Medulla oblongata (tissue), 1 donor: Measurements from ENCODE around the gene DAND5.

Experiments
- DNase-seq: peaks from one replicate; pipeline ENCODE4 v3.0.0-alpha.2; 2015; ENCODE audit errors: extremely low spot score

Gene DAND5

DNA sequence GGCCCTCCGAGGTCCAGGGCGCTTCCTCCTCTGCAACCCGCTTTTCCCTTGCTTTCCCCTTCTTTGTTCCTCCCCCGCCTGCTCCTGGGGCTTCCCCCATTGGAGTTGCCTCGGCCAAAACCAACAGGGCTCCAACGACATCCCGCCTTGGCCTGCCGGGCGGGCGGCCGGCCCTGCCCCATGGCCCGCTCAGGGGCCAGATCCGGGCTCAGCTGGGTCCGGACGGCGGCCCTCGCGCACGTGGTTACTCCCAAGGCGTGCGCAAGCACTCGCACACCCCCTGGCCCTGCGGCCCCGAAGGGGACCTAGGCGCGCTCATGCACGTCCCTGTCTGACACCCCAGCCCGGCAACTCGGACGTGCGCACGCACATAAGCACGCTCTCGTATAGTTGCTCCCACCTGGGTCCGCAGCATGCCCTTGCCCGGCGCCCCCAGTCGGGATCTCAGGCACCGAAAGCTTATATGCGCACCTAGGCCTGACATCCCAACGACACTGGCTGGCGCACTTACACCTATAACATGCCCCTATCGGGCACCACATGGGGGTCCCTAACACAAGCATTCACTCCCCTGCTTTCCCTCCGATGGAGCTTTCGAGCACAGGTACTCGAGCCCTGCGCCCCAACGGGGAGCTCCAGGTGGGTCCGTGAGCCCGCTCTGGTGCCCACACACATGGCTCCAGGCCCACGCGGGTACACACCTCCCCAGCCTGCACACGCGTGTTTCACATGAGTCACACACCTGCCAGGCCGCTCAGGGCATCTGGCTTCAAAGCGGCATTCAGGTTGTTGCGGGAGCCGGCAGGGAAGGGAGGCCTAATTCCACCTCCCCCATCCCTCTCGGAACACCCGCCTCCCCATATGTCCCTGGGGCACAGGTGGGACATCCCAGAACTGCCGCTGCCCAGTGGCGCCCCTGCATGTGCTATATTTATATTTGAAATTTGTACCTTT lies 40.9 kb downstream of the DAND5 start:
- no peak for DNase-seq

DNA sequence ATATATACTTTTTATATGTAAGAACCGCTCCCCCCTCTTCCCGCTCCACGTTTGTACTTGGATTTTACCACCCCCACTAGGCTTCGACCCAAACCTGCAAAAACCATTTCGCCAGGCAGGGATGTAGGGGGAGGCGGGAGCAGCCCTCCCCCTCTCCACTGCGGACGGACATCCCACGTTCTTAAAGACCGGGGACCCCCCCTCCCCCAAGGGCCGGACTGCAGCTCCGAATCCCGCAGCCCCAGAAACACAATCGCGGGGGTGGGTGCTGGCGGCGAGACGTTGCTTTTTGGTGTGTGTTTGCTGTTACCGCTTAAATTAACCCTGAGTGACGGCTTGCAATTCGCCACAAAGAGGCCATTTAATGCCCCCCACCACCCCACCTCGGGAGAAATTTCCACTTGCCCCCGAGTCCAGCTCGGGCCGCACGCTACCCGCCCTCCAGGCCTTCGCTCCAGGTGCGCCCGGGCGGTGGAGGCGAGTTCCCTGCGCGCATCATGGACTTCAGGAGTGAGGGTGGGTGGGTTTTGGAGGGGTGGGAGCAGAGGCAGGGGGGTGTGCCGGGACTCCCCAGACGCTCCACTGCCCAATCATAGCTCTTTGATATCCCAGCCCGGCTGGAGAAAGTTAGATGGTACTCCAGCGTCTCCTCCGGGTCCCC lies 41.7 kb downstream of the DAND5 start:
- DNase-seq, result no peak

DNA sequence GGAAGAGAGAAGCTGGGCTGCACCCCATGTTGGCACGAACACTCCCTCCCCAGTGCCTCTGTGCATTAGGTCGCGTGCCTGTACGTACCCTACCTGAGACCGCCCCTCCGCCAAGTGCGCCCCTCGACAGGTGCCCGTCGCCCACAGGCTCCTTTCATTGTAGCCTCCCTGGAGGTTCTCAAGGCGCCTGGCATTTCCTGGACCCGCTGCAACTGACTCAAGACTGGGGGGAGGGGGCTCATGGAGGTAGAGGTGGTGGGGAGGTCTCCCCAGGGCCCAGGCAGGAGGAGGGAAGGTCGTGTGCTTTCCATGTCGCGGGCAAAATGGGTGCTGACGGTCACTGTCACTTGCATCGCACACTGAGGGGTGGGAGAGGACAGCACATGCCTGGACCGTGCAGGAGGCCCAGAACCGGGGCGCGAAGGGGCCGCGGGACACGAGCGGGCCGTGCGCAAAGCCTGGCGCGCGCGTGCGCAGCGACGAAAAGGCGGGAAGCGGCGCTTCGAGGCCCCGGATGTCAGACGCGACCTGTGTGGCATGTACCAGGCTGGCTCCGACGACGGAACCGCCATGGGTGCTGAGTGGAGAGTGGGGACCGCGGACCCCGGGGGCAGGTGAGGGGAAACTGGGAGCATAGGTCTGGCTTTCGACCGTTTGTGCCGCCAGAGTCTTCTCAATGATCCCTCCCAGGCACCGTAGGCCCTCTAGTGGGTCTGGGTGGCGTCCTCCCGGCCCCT lies 42.4 kb downstream of the DAND5 start:
- DNase-seq, result no peak

DNA sequence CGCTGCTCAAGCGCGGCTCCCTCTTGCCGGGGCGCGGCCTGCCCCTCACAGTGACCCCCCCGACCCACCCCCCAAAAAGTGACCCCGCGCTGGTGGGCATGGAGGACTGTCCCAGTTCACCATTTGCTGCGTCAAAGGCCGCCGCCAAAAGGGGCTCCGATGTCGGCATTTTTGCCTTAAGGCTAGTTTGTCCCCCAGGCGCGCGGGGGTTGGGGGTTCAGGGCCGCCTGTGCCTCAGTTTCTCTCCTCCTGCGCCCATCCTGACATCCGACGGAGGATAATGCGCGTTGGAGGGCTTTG lies 43.0 kb downstream of the DAND5 start:
- no peak for DNase-seq

GRCh38 chr19:13012690-13013608 lies 43.6 kb downstream of the DAND5 start:
- DNase-seq, result no peak

DNA sequence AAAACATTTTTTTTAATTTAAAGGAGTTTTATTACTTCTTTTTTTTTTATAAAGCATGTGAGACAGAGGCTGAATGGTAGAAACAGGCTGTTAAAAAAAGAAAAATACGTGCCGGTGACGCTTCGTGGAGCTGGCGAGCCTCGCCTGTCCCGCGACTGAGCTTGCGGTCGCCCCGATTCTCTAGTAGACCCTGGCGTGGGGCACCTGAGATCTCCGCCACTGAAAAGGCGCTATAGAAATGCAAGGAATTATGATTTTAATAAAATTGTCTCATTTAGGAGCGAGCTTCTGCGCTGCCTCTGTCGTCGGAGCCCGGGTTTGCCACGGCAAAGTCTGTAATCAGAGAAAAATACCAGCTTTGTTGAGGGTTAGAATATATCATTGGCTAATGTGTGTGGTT lies 44.3 kb downstream of the DAND5 start:
- peak; percentile 34 for DNase-seq

GRCh38 chr19:13014101-13014920 lies 44.9 kb downstream of the DAND5 start:
- peak; percentile 73 for DNase-seq

DNA sequence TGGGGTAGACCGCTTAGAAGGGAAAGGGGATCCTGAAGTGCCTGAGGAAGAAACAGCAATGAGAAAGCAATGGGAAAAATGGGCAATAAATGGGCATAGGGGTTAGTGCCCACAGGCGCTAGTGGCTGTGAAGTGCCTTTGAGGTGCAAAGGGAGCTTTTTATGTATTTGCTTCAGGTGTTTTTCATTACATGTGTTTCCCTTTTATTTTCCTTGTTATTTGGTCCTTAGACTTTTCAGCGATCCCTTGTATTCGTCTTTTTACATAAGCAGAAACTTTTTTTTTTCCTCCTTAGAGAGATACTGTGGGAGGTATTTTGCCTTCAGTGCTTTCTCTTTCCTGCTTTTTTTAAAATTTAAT lies 45.5 kb downstream of the DAND5 start:
- no peak for DNase-seq

GRCh38 chr19:13015361-13016223 lies 46.2 kb downstream of the DAND5 start:
- DNase-seq, result peak; percentile 28

DNA sequence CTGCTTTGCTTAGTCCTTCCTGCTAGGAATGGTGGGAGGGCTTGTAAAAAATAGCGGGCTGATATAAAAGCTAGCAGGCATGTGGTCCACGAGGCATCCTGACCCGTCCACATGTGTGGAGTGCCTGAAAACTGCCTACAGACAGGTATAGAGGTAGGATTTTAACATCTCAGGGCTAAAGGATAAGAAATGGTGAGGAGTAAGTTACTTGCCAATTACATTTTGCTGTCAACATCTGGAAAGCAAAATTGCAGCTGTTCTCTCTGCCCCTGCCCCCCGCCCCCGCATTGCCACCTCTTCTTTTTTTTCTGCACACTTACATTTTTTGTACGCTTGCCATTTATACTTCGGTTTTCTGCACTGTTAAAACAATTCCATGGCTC lies 46.9 kb downstream of the DAND5 start:
- DNase-seq, result no peak

DNA sequence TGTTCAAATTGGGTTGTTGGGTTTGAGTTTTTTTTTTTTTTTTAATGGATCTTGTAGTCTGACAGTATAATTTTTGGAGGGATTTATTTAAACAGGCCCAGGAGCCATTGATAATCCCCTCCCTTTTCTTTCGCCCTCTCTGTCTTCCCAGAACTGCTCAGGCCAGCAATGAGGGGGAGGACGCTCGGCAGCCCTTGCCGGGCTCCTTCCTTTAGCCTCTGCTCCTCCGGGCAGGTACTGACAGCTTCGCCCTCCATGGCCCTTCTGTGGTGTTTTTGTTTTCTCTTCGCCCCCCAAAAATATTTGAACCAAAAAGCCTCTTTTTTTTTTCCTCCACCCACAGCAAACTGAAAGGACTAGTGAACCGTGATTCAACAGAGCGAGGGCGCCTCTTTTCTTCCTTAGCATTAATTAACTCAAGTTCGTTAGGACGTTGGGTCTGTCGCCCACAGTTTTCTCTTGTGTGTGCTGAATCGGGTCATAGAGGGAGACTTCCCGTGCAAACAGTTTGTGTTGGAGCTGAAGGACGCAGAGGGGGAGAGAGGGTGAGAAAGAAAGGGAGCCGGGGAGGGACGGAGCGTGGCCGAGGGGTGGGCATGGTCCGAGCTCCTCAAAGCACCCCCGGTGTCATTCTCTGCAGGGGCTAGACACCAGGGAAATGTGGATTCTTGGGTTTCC lies 47.4 kb downstream of the DAND5 start:
- DNase-seq, result no peak

DNA sequence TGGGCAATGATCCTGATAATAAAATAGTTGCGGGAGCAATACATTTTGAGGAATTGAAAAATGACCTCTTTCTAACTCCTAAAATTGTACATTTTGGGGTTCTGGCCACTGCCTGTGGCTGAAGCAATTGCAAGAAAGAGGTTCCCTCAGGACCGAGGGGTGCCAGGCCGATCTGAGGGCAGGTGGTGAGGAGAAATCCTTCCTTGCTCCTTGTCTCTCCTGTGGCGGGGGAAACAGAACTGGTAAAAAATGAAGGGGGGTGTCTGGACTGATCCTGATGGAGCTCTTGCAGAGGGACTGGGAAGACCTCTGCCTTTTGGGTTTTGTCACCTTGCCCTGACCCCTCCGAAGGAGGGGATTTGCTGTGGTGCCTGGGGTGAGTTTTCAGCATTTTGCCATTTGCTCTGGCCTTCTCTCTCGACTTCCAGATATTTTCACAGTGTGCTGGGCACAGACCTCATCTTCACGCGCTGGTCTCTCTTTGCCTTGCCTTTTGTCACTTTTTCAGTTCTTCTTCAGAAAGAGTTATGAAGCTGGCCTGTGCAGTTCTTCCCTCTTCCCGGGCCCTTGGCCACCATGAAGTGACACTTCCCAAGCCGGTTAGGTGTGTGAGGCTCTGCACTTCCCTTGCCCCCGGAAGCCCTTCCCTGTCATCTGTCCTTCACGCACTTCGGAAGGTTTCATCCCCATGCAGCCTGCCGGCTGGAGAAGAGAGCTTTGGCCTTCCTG lies 48.1 kb downstream of the DAND5 start:
- DNase-seq, result no peak

- peak; percentile 46 for DNase-seq
Measured at GRCh38 chr19:13018035-13018914, 48.9 kb downstream of the DAND5 start.

DNA sequence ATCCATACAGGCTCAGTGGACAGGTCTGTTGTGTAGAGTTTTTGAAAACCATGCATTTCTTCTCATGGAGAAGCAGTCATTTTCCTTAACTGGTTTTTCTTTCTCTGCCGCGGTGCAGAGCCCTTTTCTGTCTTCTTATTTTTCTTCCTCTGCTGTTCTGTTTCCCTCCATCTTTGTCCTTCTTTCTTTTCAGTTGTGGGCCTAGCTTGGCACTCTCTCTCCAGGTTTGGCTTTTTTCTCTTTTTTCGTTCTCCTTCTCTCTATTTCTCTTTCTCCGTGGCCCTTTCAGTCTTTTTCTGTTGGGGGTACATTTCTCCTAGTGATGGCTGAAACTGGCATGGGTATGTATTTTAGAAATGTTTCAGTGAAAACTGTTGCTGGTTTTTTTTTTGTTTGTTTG lies 50.0 kb downstream of the DAND5 start:
- no peak for DNase-seq

DNA sequence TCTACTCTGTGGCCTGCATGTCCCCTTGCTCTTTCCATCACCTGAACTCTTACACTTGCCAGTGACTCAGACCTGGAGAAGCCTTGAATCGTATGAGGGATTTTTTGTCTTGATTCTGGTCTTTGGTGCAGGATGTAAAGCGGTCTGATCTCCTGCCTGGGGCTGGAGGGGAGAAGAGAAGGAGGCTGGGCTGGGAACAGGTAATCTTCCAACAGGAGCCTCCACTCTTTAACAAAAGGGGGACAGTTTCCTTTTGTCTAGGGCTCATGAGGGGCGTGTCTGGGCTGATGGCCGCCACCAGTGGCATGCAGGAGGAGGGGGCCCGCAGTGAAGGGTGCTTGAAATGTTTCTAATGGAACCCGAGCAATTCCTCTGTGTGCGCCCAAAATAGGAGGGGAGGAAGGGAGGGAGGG lies 50.6 kb downstream of the DAND5 start:
- DNase-seq, result no peak

DNA sequence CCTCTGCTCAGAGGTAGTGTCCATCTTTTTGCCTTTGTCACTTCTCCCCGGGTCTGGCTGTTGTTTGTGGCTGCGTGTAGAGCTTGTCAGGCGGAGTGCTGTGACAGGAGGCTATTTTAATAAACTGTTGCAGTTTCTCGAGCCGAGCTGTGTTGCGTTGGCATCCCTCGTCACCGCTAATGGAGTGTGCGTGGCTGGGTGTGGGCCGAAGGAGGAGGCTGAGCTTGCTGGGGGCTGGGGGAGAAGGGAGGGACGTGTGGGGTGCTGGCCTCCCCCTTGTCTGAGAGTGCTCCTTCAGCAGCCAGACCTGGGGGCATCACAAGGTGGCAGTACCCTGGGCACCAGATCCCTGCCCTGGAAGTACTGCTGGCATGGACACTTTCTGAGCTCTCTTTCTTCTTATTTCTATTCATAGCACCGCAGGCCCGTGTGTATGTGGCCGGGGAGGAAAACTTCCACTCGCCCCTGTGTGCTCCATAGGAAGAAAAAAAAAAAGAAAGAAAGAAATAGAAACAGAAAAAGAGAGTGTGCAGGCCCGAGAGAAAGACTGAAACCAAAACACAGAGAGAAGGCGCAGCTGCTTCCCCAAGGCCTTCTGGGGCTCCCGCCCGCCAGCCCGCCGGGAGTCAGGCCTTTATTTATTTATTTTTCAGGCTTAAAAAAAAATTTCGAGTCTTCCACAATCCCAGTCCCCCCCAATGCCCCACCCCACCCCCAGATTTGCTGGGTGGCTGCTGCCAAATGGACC lies 52.9 kb downstream of the DAND5 start:
- DNase-seq, result no peak
